Mucosa of gallbladder (tissue), 1 donor: ENCODE measurements around the gene ATP2B2. TPM values are rescaled to one million over a fixed set of nuclear protein-coding genes. Genes with fewer than 3 reads are reported as not detected.

ENCODE experiments used
- DNase-seq: peaks from one replicate; pipeline ENCODE4 v3.0.0-alpha.2; 2020; ENCODE audit warnings: low spot score
- total RNA-seq: library from RNA; stranded (reverse); gene quantifications from one replicate; pipeline ENCODE4 v1.2.1, GENCODE V29; 2021
- donor health status: DM: no; HTN: no; CAD: no.

Gene ATP2B2
- total RNA-seq, 1 donor from 2014 or later, result 0.09 TPM

- no peak for DNase-seq
Observed at GRCh38 chr3:10330319-10330718, 175.1 kb downstream of the ATP2B2 start.

GRCh38 chr3:10329495-10330015 lies 175.8 kb downstream of the ATP2B2 start:
- no peak for DNase-seq

- no peak for DNase-seq
Observed at GRCh38 chr3:10328460-10329071, 176.8 kb downstream of the ATP2B2 start.

- no peak for DNase-seq
Observed at GRCh38 chr3:10327592-10327991, 177.8 kb downstream of the ATP2B2 start.

GRCh38 chr3:10322352-10322710 lies 183.1 kb downstream of the ATP2B2 start:
- DNase-seq, result no peak

GRCh38 chr3:10321630-10322351 lies 183.6 kb downstream of the ATP2B2 start:
- no peak for DNase-seq

GRCh38 chr3:10320320-10320677 lies 185.1 kb downstream of the ATP2B2 start:
- no peak for DNase-seq

GRCh38 chr3:10319804-10320203 lies 185.6 kb downstream of the ATP2B2 start:
- DNase-seq, result no peak

GRCh38 chr3:10319251-10319650 lies 186.1 kb downstream of the ATP2B2 start:
- no peak for DNase-seq

- DNase-seq, result no peak
Observed at GRCh38 chr3:10317961-10318350, 187.4 kb downstream of the ATP2B2 start.

GRCh38 chr3:10317311-10317960 lies 187.9 kb downstream of the ATP2B2 start:
- no peak for DNase-seq

GRCh38 chr3:10315771-10316344 lies 189.5 kb downstream of the ATP2B2 start:
- no peak for DNase-seq

- DNase-seq, result no peak
Observed at GRCh38 chr3:10315101-10315500, 190.3 kb downstream of the ATP2B2 start.

- DNase-seq, result no peak
Observed at GRCh38 chr3:10312861-10313260, 192.5 kb downstream of the ATP2B2 start.

- no peak for DNase-seq
Observed at GRCh38 chr3:10312391-10312790, 193.0 kb downstream of the ATP2B2 start.

GRCh38 chr3:10311710-10312109 lies 193.7 kb downstream of the ATP2B2 start:
- no peak for DNase-seq

GRCh38 chr3:10310578-10310977 lies 194.8 kb downstream of the ATP2B2 start:
- DNase-seq, result no peak

GRCh38 chr3:10309736-10310135 lies 195.7 kb downstream of the ATP2B2 start:
- no peak for DNase-seq

- DNase-seq, result no peak
Observed at GRCh38 chr3:10308678-10309077, 196.7 kb downstream of the ATP2B2 start.

- DNase-seq, result no peak
Observed at GRCh38 chr3:10306156-10306555, 199.2 kb downstream of the ATP2B2 start.

GRCh38 chr3:10305331-10305902 lies 200.0 kb downstream of the ATP2B2 start:
- DNase-seq, result no peak

- no peak for DNase-seq
Observed at GRCh38 chr3:10304905-10305304, 200.5 kb downstream of the ATP2B2 start.
